ENCODE results near the gene CHIC2. TPM values are rescaled to one million over a fixed set of nuclear protein-coding genes. Genes with fewer than 3 reads are reported as not detected.

Gene CHIC2
- total RNA-seq, 1 donor from 2014 or later, result 22.8 TPM

DNA sequence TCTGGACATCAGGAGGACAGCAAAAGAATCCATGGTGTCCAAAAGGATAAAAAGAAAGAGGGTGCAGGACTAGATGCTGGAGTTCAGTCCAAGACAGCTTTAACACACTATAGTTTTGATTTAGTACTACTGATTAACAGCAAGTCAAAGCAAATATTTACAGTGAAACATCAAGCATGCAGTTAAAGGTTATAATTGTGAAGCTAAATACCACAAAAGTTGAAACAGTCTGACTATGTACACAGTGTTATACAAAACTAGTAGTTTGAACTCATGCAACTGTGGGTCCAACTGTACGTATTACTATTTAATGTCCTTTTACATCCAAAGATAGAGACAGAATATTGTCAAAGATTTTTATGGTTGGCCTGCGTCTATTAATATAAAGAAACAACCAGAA lies 57.6 kb downstream of the CHIC2 start:
- no peak for DNase-seq (ENCODE audit: low spot score)

DNA sequence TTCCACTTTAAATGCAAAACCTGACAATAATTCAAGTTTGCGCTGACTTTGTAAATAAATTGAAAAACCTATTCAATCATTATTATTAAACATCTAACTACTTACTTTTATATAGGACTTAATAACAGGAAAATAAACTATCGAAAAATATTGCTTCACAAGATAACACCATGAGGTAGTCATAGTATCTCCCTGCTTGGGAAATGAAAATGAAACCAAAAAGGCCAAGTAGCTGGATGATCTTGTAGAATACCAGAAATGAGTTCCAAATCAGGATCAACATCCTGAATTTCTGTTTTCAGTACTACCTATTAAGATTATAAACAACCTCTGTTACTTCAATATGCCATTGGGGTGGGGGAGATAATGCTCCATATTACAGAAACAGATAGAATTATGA lies 58.9 kb downstream of the CHIC2 start:
- DNase-seq (ENCODE audit: low spot score), result no peak

DNA sequence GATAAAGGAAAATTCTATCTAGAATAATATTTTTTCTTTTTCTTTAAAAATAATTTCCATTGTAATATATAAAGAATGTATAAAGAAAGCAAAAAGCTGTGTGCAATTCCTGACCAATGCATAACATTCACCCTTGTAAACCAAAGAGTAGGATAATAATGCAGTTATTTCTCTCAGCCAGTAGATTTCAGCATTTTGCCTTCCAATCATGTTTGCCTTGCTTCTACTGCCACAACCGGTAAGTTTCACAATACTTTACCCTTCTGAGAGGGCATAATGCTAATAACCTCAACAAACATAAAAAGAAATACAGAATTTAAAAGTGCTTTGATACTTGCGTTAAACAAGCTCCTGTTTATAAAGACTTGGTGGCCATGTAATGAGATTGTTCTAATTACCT lies 59.9 kb downstream of the CHIC2 start:
- DNase-seq (ENCODE audit: low spot score), result no peak

DNA sequence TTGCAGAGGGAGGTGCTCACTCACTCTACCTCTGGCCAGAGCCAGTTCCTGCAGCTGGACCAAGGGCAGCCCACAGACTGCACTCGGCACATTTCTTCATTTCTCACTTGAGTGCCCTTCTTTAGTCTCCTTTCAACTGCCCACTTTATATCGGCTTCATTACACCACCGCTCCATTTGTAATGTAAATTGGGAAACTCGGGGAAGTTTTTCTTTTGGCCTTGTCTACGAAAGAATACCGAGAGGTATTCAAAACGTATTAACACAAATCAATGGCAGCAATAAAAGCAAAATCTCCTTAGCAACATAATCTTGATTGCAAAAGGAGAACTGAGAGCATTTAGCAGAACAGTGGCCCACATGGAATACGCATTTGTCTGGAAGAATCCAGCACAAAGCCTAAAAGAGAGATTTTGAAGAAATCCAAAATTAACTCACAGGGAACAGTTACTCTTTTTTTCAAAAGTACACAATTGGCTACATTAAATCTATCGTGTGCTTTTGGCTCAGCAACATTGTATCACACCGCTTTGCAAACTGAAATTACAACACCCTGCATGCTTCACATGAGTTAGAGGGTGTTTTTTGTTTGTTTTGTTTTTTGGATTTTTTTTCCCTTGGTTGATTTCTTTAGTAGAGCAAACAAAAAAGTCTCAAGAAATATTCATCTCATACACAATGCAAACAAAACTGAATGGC lies 62.6 kb downstream of the CHIC2 start:
- DNase-seq (ENCODE audit: low spot score), result no peak

DNA sequence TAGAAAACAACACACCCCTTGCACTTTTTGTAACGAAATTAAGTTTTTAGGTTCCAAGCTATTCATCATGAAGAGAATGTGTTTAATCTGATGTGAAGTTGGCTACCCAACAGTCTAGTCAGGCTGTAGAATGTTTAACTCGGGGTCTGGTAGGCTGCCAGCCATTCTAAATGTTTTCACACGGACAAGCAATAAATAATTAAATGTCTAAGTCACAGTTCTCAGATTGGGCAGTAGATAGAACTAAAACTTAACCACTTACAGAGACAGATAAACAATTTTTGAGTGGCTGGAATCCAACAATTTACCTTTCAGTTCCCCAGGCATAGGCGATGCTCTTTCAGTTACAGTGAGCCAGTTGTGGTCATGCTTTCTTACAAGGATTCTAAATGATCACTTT lies 66.5 kb downstream of the CHIC2 start:
- DNase-seq (ENCODE audit: low spot score), result no peak

- DNase-seq (ENCODE audit: low spot score), result no peak
These were observed 69.9 kb downstream of the CHIC2 start for GRCh38 chr4:53994382-53995102.

DNA sequence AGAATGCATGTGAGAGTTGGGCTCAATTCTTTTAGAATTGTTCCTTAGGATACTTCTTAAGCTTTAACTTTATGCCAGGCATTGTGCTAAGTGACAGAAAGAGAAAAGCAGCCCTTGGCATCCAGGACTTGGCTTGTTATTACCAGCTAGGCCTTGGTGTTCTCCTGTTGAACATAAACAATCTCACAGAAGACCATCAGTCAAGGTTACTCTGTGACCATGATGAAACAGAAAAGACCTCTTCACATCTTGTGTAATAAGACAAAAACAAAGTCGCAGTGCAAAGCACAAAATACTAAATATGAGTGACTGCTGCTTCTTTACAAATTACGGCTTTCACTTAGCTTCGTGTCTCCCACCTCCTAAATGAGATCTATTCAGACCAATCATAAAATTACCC lies 71.6 kb downstream of the CHIC2 start:
- DNase-seq (ENCODE audit: low spot score), result no peak

DNA sequence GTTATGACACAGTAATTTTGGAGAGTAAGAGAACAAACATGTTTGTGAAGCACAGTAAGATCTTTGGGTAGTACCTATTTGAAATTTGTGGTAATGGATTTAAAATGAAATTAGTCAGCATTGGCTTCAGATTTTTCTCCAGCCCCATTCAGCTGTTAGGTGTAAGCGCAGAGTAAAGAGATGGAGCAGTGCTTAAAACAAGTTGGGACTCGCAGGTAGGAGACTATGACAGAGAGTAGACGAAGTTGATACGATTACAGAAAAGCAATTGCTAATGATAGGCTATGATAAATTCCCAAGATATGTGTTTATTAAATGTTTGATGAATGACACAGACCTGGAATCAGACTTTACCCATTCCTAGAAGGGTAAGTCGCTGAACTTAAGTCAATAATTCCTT lies 72.6 kb downstream of the CHIC2 start:
- DNase-seq (ENCODE audit: low spot score), result no peak

GRCh38 chr4:53990641-53991040 lies 73.8 kb downstream of the CHIC2 start:
- DNase-seq (ENCODE audit: low spot score), result no peak

DNA sequence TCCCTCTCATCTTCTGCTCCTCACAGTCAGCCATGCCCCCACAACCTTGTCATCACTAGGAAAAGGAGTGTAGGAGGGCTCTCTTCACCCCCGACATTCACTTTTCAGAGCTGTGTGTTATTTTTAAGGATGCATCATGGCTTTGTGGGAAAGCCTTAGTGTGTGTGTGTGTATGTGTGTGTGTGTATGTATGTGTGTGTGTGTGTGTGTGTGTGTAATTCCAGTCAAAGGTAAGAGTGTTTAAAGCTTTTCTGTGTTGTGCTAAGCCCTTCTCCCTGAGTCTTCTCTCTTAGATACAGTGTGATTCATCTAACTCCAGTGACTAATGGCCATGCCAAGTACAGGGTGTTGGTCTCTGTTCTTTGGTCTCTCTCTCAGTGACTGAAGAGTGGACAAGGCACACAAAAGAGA lies 76.6 kb downstream of the CHIC2 start:
- no peak for DNase-seq (ENCODE audit: low spot score)

DNA sequence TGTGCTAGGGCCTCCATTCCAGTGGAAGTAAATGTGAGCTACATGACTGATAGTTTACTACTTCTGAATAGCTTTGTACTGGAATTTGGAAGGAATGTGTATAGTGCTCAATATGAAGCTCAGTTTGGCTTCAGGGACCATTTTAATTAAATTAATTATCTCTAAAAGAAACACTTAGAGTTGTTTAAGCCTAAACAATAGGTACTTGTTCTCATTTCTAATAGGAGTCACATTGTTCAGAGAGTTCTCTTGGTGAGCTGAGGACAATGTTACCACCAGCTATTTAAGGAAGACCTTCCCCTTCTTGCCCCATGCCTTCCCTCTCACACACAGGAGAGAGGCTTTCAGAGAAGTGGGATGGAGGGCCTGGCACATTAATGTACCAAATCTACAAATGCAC lies 78.3 kb downstream of the CHIC2 start:
- no peak for DNase-seq (ENCODE audit: low spot score)

DNA sequence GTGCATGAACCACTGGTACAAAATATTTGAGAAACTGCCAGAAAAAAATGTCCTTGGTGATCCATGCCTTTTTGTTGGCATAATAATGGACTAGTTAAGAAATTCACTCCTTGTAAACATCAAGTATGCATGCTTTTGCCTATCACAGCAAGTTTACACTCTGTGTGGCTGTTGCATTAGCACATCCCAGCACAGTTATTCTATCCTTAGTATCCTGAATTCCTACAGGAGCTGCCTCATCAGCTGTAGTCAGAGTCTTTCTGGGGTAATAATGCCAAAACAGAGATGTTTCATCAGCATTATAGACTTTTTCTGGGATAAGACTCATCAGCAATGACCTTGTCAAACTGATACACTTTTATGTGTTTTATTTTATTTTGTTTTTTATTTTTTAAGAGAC lies 82.8 kb downstream of the CHIC2 start:
- no peak for DNase-seq (ENCODE audit: low spot score)

- no peak for DNase-seq (ENCODE audit: low spot score)
These were observed 83.3 kb downstream of the CHIC2 start for GRCh38 chr4:53981066-53981465.

- no peak for DNase-seq (ENCODE audit: low spot score)
These were observed 89.8 kb downstream of the CHIC2 start for GRCh38 chr4:53974561-53974960.

- DNase-seq (ENCODE audit: low spot score), result no peak
These were observed 96.4 kb downstream of the CHIC2 start for GRCh38 chr4:53967986-53968385.

- DNase-seq (ENCODE audit: low spot score), result no peak
These were observed 100.6 kb downstream of the CHIC2 start for GRCh38 chr4:53963781-53964180.

DNA sequence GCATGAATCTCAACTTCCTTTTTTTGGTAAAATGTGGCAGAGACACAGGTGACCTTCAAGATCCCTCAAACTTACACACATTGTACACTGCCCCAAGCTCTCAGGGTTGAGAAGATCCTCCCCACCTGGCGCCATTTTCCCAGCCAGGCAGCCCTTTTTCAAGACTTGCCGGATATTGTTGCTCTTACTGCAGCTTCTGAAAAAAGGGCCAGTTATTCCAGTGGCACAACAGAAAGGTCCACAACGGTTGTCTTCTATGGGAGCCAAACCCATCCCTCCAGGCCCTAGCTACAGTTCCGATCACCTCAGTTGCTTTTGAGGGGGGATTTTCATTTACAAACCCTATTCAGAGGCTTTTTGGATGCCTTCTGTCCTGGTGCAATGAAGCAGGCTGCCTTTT lies 101.1 kb downstream of the CHIC2 start:
- no peak for DNase-seq (ENCODE audit: low spot score)

DNA sequence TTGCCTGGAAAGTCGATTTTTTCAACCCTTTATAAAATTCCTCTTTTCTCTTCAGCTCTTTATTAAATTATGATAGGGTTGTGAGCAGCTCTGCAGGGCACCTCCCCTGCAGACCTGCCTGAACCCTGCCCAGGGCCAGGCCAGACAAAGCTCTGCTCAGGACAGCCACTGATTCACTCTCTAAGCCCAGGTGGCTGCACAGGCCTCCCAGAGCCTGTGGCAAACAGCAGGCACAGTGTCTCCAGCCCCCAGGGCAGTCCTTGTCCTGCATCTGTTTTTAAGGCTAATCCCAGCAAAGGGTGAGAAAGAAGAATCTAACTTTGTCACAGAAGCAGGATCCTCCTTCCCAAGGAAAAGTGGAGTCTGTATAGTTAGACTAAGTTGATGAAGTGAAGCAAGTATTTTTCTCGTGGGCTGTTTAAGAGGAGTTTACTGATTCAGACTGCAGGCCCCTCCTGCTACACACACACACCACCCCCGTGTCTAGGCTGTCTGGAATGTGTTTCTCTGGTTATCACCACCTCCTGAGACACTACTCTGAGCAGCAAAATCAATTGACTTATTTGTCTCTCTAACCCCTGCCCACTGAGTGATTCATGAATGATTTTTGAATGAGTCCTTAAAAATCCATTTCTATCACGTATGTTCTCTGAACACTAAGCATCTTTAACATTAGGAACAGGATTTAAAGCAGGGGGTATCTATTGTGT lies 101.7 kb downstream of the CHIC2 start:
- no peak for DNase-seq (ENCODE audit: low spot score)

DNA sequence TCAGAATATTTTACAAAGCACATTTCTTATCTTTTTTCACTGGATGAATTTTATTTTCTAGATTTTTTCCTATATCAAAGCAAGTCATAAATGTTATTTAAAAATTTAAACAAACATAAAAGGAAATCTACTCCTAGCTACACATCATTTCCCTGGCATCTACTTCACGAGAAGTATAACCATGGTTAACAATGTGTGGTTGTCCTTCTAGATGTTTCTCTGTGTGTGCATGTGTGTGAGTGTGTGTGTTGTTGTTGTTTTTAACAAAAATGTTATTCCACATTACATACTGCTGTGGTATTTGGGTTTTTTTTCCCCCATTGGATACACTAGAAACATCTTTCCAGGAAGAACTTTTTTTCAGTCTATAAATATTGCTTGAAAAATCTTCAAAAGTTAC lies 103.1 kb downstream of the CHIC2 start:
- no peak for DNase-seq (ENCODE audit: low spot score)

GRCh38 chr4:53960843-53961242 lies 103.6 kb downstream of the CHIC2 start:
- no peak for DNase-seq (ENCODE audit: low spot score)

All from ureter (tissue), 1 donor.